Common myeloid progenitor, CD34-positive (primary cell): ENCODE results near the gene INSYN2B.

Source experiments
- CTCF ChIA-PET: fragments of 350-600 bp; sonication (Branson Sonifier 250); formaldehyde crosslinking; loops from one replicate; lab custom pipeline; 2021; ENCODE audit warnings: antibody characterized with exemption; lab: Charles Lee
- POLR2A ChIA-PET: fragments of 350-600 bp; sonication (Branson Sonifier 250); formaldehyde crosslinking; loops from one replicate; lab custom pipeline; 2021; ENCODE audit warnings: antibody characterized with exemption; lab: Charles Lee
- DNase-seq, 3 donors: peaks; one replicate each; pipeline versions ENCODE4 v3.0.0 to v3.0.0-alpha.2; 2013
- H3K27ac ChIP-seq, 2 experiments: 1 replicate in 1 of 2; 2 replicates in 1 of 2; pipeline ENCODE4 v1.7.0; 2013; ENCODE audit warnings: inconsistent platforms in 2 of 2, low read length in 2 of 2, mild to moderate bottlenecking in 2 of 2, low read depth in 1 of 2, moderate library complexity in 1 of 2; ENCODE audit not compliant: severe bottlenecking in 2 of 2, insufficient read depth in 1 of 2, poor library complexity in 1 of 2
- H3K27me3 ChIP-seq, 5 experiments: replicated peaks in 2 of 5; 1 replicate in 3 of 5; 2 replicates in 2 of 5; pipeline versions ENCODE4 v1.6.1 to v1.7.0; 2013; ENCODE audit warnings: low read length in 4 of 5, mild to moderate bottlenecking in 2 of 5, moderate library complexity in 2 of 5, inconsistent platforms in 1 of 5; ENCODE audit not compliant: insufficient read depth in 5 of 5, control insufficient read depth in 4 of 5
- H3K36me3 ChIP-seq, 4 experiments: 1 replicate in 2 of 4; 2 replicates in 2 of 4; pipeline versions ENCODE4 v1.6.1 to v1.7.0; 2013; ENCODE audit warnings: low read length in 3 of 4, control low read depth in 1 of 4, mild to moderate bottlenecking in 1 of 4; ENCODE audit not compliant: control insufficient read depth in 4 of 4, insufficient read depth in 4 of 4
- H3K4me1 ChIP-seq, 4 experiments: 1 replicate in 3 of 4; 2 replicates in 1 of 4; pipeline versions ENCODE4 v1.6.1 to v1.7.1; 2013; ENCODE audit warnings: low read length in 3 of 4, mild to moderate bottlenecking in 3 of 4, control low read depth in 1 of 4, inconsistent platforms in 1 of 4, moderate library complexity in 1 of 4; ENCODE audit not compliant: control insufficient read depth in 4 of 4, insufficient read depth in 4 of 4; ENCODE audit errors: control extremely low read depth in 1 of 4
- H3K4me3 ChIP-seq, 7 experiments: 1 replicate in 4 of 7; 2 replicates in 3 of 7; pipeline versions ENCODE4 v1.5.1 to v1.7.0; 2013; ENCODE audit warnings: mild to moderate bottlenecking in 7 of 7, low read length in 6 of 7, moderate library complexity in 6 of 7, inconsistent platforms in 2 of 7, low read depth in 2 of 7, control low read depth in 1 of 7; ENCODE audit not compliant: insufficient read depth in 4 of 7, control insufficient read depth in 1 of 7; ENCODE audit errors: extremely low read depth in 1 of 7
- H3K9me3 ChIP-seq, 5 experiments: 1 replicate in 4 of 5; 2 replicates in 1 of 5; pipeline versions ENCODE4 v1.6.1 to v1.7.1; 2013; ENCODE audit warnings: low read length in 4 of 5, mild to moderate bottlenecking in 2 of 5, inconsistent platforms in 1 of 5, low read depth in 1 of 5, moderate library complexity in 1 of 5; ENCODE audit not compliant: control insufficient read depth in 4 of 5, insufficient read depth in 2 of 5; ENCODE audit errors: control extremely low read depth in 1 of 5
- WGBS: methylation state at CpG from one replicate; pipeline ENCODE4 v1.1.5; 2013; ENCODE audit not compliant: insufficient coverage; 5-methylcytosine and 5-hydroxymethylcytosine counted together

The INSYN2B gene

GRCh38 chr5:169906745-169907649, 73.3 kb downstream of the INSYN2B start:
- Histone ChIP-seq H3K4me1 (peaks cover 0 to 3% (median under 1%) of the 10 kb centered on the region in 4 experiments), H3K27me3 (no peaks in the 10 kb centered on the region), H3K4me3 (no peak overlapping the region), H3K27ac (no peak overlapping the region), H3K9me3 (no peaks in the 10 kb centered on the region), H3K36me3 (peaks cover 0 to 8% (median 0%) of the 10 kb centered on the region in 4 experiments)
- WGBS = 97% methylated on average over 6 of the region's 8 CpGs
- DNase-seq = no peak
- POLR2A ChIA-PET = no interaction called here
- CTCF ChIA-PET = interaction anchor here (1.4 kb wide), 1 partner anchor 9 kb away, joined by 3 read pairs; no protein-coding TSS in a partner anchor

GRCh38 chr5:169905017-169905416, 75.3 kb downstream of the INSYN2B start:
- H3K9me3 ChIP-seq = no peaks in the 10 kb centered on the region
- peaks cover 0 to 14% (median under 1%) of the 10 kb centered on the region in 4 experiments for H3K36me3 ChIP-seq
- no peak for DNase-seq
- WGBS = 100% methylated on average over 1 of the region's 1 CpG
- H3K27ac ChIP-seq = no peak overlapping the region
- ChIA-PET CTCF (interaction anchor here (1.1 to 1.2 kb wide), 2 partner anchors 13 to 15 kb away, joined by 3 to 4 read pairs; no protein-coding TSS in a partner anchor), POLR2A (no interaction called here)
- no peaks in the 10 kb centered on the region for H3K27me3 ChIP-seq
- H3K4me3 ChIP-seq = no peak overlapping the region
- H3K4me1 ChIP-seq = peaks cover 0 to 13% (median 6%) of the 10 kb centered on the region in 4 experiments

GRCh38 chr5:169904508-169904907, 75.8 kb downstream of the INSYN2B start:
- Histone ChIP-seq H3K9me3 (no peaks in the 10 kb centered on the region), H3K27me3 (no peaks in the 10 kb centered on the region), H3K4me1 (peaks cover 0 to 13% (median 6%) of the 10 kb centered on the region in 4 experiments), H3K36me3 (peaks cover 0 to 19% (median 4%) of the 10 kb centered on the region in 4 experiments), H3K4me3 (no peak overlapping the region), H3K27ac (no peak overlapping the region)
- CTCF ChIA-PET = interaction anchor here (1.2 kb wide), 1 partner anchor 16 kb away, joined by 4 read pairs; no protein-coding TSS in a partner anchor
- WGBS = 100% methylated on average over 4 of the region's 5 CpGs
- DNase-seq = no peak
- POLR2A ChIA-PET = no interaction called here

- ChIA-PET POLR2A (interaction anchor here (0.7 kb wide), 1 partner anchor 24 kb away, joined by 3 read pairs; no protein-coding TSS in a partner anchor), CTCF (interaction anchor here (0.5 kb wide), 1 partner anchor 17 kb away, joined by 3 read pairs; no protein-coding TSS in a partner anchor)
- Histone ChIP-seq H3K27ac (no peak overlapping the region), H3K27me3 (no peaks in the 10 kb centered on the region), H3K9me3 (no peaks in the 10 kb centered on the region), H3K4me3 (no peak overlapping the region), H3K4me1 (peaks cover 0 to 13% (median 6%) of the 10 kb centered on the region in 4 experiments), H3K36me3 (peaks cover 0 to 24% (median 6%) of the 10 kb centered on the region in 4 experiments)
- WGBS = 100% methylated on average over 1 of the region's 2 CpGs
- DNase-seq = no peak
These were observed 76.2 kb downstream of the INSYN2B start for GRCh38 chr5:169904059-169904458.

- H3K27me3 ChIP-seq = no peaks in the 10 kb centered on the region
- peaks cover 0 to 36% (median 10%) of the 10 kb centered on the region in 4 experiments for H3K36me3 ChIP-seq
- ChIA-PET POLR2A (no interaction called here), CTCF (no interaction called here)
- no peaks in the 10 kb centered on the region for H3K9me3 ChIP-seq
- peak; percentile 6 to 58 (median 39) for DNase-seq
- no peak overlapping the region for H3K4me3 ChIP-seq
- H3K4me1 ChIP-seq = peaks cover 0 to 13% (median 6%) of the 10 kb centered on the region in 4 experiments
- WGBS = 0% methylated on average over 1 of the region's 2 CpGs
- no peak overlapping the region for H3K27ac ChIP-seq
These were observed 78.4 kb downstream of the INSYN2B start for GRCh38 chr5:169901896-169902295.

- peaks cover 0 to 59% (median 10%) of the 10 kb centered on the region in 4 experiments for H3K36me3 ChIP-seq
- peaks cover 0 to 13% (median 6%) of the 10 kb centered on the region in 4 experiments for H3K4me1 ChIP-seq
- no peak overlapping the region for H3K4me3 ChIP-seq
- DNase-seq = no peak
- H3K27me3 ChIP-seq = no peaks in the 10 kb centered on the region
- WGBS = 100% methylated on average over 3 of the region's 4 CpGs
- H3K9me3 ChIP-seq = no peaks in the 10 kb centered on the region
- no peak overlapping the region for H3K27ac ChIP-seq
- POLR2A ChIA-PET = no interaction called here
- CTCF ChIA-PET = interaction anchor here (0.9 to 1.0 kb wide), 2 partner anchors 9 to 102 kb away, joined by 3 read pairs; no protein-coding TSS in a partner anchor
These were observed 82.8 kb downstream of the INSYN2B start for GRCh38 chr5:169897481-169897880.
